Suppressor macrophage treated with lipopolysaccharide for 1 hour (primary cell): ENCODE measurements around the gene IRX6.

Experiments
- DNase-seq, 3 donors: peaks; one replicate each; pipeline ENCODE4 v3.0.0-alpha.2; 2020 to 2022

Gene IRX6

GRCh38 chr16:55324285-55325079, 479 bp downstream of the IRX6 start:
- no peak for DNase-seq

- DNase-seq: peak; percentile 21 to 51 (median 22)
Measured at GRCh38 chr16:55325080-55325447, 1.1 kb downstream of the IRX6 start.

GRCh38 chr16:55325458-55326109, 1.6 kb downstream of the IRX6 start:
- DNase-seq: no peak

- no peak for DNase-seq
Measured at GRCh38 chr16:55326261-55327092, 2.5 kb downstream of the IRX6 start.

- DNase-seq: no peak
Measured at GRCh38 chr16:55328611-55329569, 4.9 kb downstream of the IRX6 start.

- no peak for DNase-seq
Measured at GRCh38 chr16:55329791-55330428, 5.9 kb downstream of the IRX6 start.

- DNase-seq: no peak
Measured at GRCh38 chr16:55330781-55331647, 7.0 kb downstream of the IRX6 start.

- no peak for DNase-seq
Measured at GRCh38 chr16:55331648-55332185, 7.7 kb downstream of the IRX6 start.

GRCh38 chr16:55333684-55334083, 9.7 kb downstream of the IRX6 start:
- DNase-seq: peak in 2 of 3 donors; percentile 10 to 22

- DNase-seq: no peak
Measured at GRCh38 chr16:55338646-55339045, 14.6 kb downstream of the IRX6 start.

GRCh38 chr16:55340445-55340844, 16.4 kb downstream of the IRX6 start:
- DNase-seq: no peak

GRCh38 chr16:55341681-55342080, 17.7 kb downstream of the IRX6 start:
- DNase-seq: no peak

- DNase-seq: no peak
Measured at GRCh38 chr16:55346475-55346874, 22.5 kb downstream of the IRX6 start.

GRCh38 chr16:55349867-55350266, 25.9 kb downstream of the IRX6 start:
- DNase-seq: no peak

GRCh38 chr16:55350984-55351383, 27.0 kb downstream of the IRX6 start:
- DNase-seq: no peak

- DNase-seq: no peak
Measured at GRCh38 chr16:55351936-55352335, 27.9 kb downstream of the IRX6 start.

GRCh38 chr16:55357241-55357640, 33.2 kb downstream of the IRX6 start:
- no peak for DNase-seq

GRCh38 chr16:55359946-55360345, 35.9 kb downstream of the IRX6 start:
- no peak for DNase-seq

GRCh38 chr16:55364811-55365210, 40.8 kb downstream of the IRX6 start:
- DNase-seq: no peak

- DNase-seq: no peak
Measured at GRCh38 chr16:55367301-55367811, 43.4 kb downstream of the IRX6 start.
